ENCODE data around the gene EFNA5. TPM values are rescaled to one million over a fixed set of nuclear protein-coding genes. Genes with fewer than 3 reads are reported as not detected.

Gene EFNA5
- total and polyA plus RNA-seq, 2 of the 8 experiments (the other 6 are each of a cell fraction or from before 2014, with no cell fraction given) = 9.6 to 21.8 TPM

GRCh38 chr5:107359916-107360234 is 310.9 kb downstream of the EFNA5 start (continued):
- TF ChIP-seq SIX5 (IDR thresholded peaks at IDR 0.05; ENCODE audit: low read depth, low read length) (no peak), EGR1 (IDR thresholded peaks at IDR 0.05; ENCODE audit: borderline replicate concordance, low read depth, low read length) (no peak), CBX5 (IDR thresholded peaks at IDR 0.05; ENCODE audit: low read depth, low read length) (no peak)

Data from H1 (cell line).